Activated CD4-positive, alpha-beta T cell treated with anti-CD3 and anti-CD28 coated beads, Interleukin-2, amount 50 U/mL, for 24 hours (primary cell): ENCODE measurements around the gene PLK5.

Source experiments
- DNase-seq, 2 donors: peaks; one replicate each; pipeline ENCODE4 v3.0.0-alpha.2; 2020; ENCODE audit warnings: low read depth in 1 of 2, low spot score in 1 of 2

The PLK5 gene

GRCh38 chr19:1576242-1577089 is 52.6 kb downstream of the PLK5 start:
- no peak for DNase-seq

GRCh38 chr19:1577090-1577928 is 53.4 kb downstream of the PLK5 start:
- no peak for DNase-seq

- no peak for DNase-seq
These were observed 54.2 kb downstream of the PLK5 start for GRCh38 chr19:1577929-1578618.

GRCh38 chr19:1579222-1579621 is 55.3 kb downstream of the PLK5 start:
- DNase-seq = no peak

GRCh38 chr19:1580382-1580781 is 56.5 kb downstream of the PLK5 start:
- DNase-seq = no peak

- DNase-seq = no peak
These were observed 57.1 kb downstream of the PLK5 start for GRCh38 chr19:1580957-1581356.

- no peak for DNase-seq
These were observed 58.3 kb downstream of the PLK5 start for GRCh38 chr19:1582201-1582600.

- no peak for DNase-seq
These were observed 60.8 kb downstream of the PLK5 start for GRCh38 chr19:1584500-1585242.

GRCh38 chr19:1585243-1585580 is 61.3 kb downstream of the PLK5 start:
- DNase-seq = no peak
